GM12892 (cell line): ENCODE results near the gene ESYT3.
"Not testable (repeated sequence)": the region's sequence is repeated elsewhere in the genome, so short reads cannot be mapped to it uniquely, and the experiment has no call there.

Experiments used
- POLR2A ChIP-seq: IDR thresholded peaks from 2 replicates; pipeline ENCODE4 v1.6.1; 2011; ENCODE audit warnings: low read depth, low read length, control low read depth
- POLR2AphosphoS5 ChIP-seq: IDR thresholded peaks from 2 replicates; pipeline ENCODE4 v1.6.1; 2011; ENCODE audit warnings: low read depth, low read length, control low read depth

DNA sequence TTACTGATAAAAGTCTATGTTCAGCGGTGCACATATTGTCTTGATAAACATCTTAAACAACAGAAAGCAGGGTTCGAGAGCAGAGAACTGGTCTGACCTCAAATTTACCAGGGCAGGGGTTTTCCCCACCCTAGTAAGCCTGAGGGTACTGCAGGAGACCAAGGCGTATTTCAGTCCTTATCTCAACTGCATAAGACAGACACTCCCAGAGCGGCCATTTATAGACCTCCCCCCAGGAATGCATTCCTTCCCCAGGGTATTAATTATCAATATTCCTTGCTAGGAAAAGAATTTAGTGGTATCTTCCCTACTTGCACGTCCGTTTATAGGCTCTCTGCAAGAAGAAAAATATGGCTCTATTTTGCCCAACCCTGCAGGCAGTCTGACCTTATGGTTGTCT is 52.2 kb downstream of the ESYT3 start:
- TF ChIP-seq POLR2AphosphoS5, POLR2A: not testable (repeated sequence)
